HG03575 (cell line): ENCODE measurements around the gene LMX1A.
A peak's percentile ranks its signal among the peaks of the same experiment; 100 is the strongest.

Source experiments
- ATAC-seq: cut with Tn5 transposase; IDR thresholded peaks from one replicate; pipeline ENCODE4 v1.9.1; 2021; ENCODE audit not compliant: unreplicated experiment, insufficient number of reproducible peaks, low FRiP score; ENCODE audit errors: extremely low read depth

LMX1A gene

DNA sequence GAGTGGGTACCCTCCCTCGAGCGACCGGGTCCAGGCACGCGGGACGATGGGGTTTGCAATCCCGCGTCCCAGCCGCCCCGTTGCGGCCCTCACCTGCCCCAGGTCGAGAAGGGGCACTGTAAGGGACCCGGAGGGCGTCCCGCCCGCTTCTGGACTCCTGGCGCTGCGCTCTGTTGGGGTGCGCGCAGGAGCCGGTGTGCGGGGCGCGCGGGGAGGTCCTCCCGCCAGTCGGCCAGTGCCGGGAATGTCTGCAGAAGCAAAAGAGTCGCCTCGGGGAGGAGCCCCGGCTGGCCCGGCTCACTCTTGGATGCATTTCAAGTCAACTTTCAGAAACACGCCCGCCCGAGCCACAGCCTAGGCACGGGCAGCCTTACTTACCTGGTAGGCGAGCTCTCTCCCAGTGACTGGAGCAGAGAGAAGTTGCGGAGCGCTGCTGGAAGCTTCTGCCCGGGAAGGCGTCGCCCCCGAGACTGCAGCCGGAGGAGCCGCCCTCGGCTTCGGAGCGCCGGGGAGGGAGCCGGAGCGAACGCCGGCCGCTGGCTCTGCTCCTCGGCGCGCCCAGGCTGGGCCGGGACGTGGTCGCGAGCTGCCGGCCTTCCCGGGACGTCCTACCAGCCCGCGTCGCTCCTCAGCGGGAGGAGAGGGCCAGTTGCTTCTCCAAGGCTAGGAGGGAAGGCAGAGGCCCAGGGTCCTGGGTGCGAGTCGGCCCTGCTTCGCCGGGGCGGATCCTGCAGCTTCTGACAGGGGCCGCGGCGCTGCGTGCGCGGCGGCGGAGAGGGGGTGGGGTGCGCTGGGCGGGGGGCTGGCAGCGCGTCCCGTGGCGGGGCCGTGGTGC, at the start of gene LMX1A:
TSS of gene LMX1A (minus strand) at position 739 of the 835 bp plus-strand sequence. CDS start 1,156 bp downstream, outside the sequence.
- ATAC-seq: no peak

DNA sequence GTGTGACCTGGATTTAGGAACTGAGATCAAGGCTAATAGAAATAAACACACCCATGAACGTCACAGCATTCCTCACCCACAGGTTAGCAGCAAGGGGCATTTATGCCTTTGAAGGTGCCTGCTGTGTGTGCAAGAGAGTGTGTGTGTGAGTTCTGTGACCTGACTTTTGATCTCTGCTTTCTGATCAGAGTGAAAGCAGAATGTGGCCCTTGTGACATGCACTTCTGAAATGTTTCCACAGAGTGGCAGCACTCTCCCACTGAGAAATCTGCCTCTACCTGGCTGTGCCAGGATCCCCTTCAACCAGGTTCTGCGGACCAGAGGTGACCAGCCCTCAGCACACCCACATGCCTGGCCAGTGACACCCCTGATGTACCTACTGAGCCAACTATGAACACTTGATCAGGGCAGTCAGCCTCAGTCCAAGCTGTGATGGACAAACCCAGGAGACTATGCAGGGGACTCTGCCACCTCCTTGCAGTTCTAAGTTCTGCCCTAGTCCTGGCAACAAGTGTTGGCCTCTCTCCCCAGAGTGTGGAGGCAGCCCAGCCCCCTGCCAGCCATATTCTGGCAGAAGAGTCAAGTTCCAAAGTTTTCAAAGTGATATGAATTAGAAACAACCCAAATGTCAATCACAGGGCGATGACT, 47.4 kb upstream of the LMX1A start:
- ATAC-seq: no peak

DNA sequence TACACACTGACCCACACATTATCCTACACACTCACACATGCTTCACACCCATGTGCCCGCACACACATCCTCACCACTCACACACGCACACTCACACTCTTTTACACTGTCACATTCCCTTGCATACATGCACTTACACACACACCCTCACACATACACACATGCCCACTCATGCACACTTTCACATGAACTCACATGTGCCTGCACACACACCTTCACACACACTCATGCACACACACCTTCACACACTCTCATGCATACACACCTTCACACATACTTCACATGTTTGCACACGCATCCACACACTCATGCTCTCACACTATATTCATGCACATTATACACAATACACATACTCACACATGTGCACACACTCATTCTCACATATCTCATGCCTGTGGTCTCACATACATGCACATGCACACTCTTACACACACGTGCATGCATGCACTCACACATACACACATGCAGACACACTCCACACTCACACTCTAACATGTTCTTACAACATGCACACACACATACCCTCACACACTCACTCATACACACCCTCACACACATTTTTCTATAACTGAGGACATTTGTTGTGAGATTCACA, 46.1 kb upstream of the LMX1A start:
- no peak for ATAC-seq

DNA sequence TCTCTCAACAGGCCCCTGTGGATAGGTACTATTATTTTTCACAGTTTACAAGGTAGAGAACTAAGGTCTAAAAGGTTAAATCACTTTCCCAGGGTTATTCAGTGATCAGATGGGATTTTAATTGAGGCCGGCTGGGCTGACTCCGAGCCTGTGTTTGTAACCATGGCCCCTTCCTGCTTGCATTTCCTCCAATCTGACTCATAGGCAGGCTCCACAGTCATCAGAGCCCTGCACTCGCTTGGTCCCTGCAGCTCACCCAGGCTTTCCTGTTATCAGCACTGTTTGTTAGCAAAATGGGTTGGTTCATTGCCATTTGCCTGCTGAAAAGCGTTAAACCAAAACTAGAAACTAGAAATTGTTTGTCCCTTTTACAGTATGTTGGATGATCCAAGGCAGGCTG, 41.4 kb upstream of the LMX1A start:
- no peak for ATAC-seq

DNA sequence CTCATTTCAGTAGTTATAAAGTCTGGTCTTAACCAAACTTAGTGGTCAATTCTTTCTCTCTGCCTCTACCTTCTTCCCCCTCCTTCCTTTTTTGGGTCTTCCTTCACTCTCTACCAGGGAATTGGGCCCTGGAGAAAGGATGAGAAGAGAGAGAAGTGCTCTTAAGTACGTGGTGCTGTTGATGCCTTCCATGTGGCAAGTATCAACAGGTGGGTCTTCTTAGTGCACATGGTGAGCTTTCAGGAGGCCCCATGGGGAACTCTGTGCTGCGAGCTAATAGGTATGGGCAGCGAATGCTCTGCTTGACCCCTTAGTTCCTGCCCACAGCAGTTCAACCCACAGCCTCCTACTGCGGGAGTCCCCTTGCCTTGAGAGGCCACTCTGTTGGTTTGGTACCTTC, 39.4 kb upstream of the LMX1A start:
- no peak for ATAC-seq

DNA sequence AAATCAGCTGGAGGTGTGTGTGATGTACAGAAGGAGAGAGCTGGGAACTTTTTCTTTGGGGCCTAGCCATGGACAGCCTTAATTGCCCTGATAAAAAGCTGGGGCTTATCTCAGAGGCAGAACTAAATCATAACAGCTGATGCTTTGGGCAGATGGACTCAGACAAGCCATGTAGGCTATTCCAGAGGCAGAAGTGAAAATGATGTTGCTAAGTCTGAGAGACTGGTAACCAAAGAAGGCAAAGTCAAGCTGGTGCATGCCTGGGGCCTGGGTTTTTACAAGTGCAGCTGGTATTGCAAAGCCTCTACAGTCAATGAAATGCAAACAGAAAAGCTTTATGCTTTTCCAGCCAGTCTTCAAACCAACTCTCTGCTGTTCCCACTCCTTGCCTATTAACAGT, 39.0 kb upstream of the LMX1A start:
- no peak for ATAC-seq

DNA sequence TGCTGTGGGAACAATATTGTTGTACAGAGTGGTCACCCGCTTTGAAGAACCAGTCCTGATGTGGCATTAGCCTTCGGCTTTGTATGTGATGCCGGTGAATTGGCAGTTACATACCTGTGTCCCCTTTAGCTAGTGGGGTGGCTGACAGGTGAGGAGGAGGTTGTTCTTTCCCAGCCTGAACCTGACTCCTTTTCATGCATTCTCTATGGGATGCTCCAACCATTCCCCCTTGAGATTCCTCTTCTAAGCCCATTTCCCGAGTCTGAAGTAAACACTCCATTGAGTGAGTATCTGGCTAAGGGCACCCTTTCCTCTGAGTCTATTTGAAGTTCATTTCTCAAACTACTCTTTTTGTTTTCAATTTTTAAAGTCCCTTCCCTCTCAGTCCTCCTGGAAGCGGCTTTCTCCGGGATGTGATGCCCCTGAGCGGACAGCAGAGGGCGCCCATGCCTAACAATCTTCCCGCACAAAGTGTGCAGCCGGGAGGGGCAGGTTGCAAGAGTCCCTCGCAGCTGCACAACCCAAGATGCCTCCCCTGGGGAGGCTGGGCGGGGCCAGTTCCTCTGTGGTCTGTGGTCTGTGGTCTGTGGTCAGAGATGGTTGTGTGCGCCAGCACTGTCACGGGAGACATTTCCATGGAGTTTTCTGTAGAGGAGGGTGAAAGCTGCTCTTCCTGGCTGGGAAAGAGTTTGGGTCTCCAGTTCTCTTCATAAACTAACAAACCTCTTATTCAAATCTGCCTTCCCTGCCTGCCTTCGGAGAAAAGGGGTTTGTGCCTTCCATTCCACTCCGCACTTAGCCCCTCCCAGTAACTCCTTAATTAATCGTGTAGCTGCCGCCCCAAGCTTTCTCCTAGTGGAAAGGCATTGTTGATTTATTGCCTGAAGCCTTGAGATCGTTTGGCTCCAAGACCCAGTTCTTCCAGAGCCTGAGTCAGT, 36.4 kb upstream of the LMX1A start:
- peak; percentile 88 for ATAC-seq

DNA sequence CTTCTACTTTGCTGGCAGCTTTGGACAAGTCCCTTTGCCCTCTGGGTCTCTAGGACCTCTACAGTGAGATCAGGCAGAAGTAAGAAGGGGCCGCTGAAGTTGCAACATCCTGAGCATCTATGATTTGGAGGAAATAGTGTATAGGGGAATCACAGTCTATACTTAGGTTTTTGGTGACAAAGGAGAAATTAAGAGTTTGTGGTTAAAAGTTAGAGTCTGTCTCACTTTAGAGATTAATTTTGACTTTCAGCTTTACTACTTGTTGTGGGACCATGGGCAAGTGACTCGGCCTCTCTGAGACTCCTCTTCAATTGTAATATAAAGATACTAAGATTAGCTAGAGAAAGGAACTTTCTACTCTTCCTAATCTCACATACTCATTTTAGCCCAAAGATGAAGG, 33.1 kb upstream of the LMX1A start:
- ATAC-seq: no peak

DNA sequence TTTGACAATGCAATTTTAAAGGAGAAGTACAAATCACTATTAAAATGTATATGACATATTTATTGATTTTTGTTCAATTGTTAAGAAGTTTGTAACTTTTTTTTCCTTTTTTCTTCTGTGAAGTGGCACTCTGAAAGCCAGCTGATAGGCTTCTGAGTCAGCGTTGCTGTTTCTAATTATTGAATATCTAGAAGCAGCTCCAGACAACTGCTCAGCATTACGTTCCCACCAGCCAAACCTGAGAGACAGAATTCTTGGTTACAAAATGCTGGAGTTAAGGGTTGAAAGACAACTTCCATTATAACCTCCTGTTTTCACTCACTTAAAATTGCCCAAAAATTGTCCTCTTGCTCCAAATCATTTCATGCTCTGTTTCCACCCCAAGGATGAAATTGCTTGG, 31.4 kb upstream of the LMX1A start:
- no peak for ATAC-seq

DNA sequence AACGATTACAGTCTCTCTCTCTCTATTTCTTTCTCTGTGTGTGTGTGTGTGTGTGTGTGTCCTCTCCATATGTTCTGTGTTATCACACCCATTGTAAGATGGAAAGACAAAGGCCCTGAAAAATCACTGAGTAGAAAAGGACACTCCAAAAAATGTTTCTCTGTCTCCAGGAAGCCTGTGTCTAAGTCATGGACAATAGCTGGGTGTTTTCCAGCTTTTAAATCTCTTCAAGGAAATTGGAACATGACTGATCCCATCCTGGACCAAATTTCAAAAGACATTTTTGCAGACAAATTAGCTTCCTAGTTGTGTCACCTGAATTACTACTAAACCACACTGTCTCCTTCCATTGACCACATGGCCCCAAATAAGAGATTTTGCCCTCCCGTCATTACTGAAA, 31.0 kb upstream of the LMX1A start:
- no peak for ATAC-seq

DNA sequence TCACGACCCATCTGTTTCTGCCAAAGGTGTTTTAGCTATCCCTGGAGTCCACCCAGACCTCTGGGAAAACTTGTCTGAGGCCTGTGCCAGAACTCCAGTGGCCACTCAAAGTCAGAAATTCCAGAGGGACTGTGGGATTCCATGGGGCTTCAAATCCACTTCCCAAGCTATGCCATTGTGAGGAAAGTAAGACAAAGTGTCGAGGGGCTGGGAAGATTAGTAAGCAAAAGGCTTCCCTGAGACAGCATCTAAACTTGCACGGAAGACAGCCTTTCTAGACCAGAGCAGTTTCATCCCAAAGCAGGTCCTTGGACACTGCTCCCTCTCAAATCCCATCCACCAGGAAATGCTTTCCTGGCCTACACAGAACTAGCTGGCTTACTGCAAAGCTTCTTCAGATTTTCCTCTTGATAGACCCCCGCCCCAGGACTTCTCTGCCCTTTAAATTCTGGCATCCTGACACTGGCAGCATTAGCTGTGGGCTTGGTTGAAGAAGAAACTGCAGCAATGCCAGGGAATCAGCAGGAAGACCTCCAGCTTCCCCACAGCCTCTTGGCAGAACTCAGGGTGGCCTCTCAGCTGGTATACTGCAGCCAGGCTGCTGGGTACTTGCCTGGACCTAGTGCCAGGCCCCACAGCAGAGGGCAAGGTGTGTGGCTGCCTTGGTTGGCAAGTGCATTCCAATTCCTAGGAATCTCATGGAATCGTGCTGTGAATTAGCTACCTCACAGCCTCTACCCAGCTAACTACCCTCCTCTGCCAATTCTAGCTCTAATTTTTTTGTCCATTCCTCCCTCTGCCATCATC, 27.3 kb upstream of the LMX1A start:
- no peak for ATAC-seq

DNA sequence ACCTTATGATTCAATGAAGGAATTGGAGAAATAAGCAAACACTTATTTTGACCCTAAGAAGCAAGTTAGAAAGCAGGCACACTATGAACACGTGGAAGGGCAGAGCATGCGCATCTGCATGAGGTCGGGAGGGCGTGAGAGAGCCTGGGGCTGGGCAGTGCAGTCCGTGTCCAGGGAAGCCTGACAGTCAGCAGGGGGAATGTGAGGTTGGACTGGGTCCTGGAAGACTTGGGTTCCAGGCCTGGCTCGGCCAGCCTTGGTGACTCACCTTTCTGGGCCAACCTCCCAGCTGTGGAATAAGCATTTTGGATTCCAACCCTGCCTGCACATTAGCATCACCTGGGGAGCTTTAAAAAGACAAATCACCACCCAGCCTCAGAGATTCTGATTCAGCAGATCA, 26.6 kb upstream of the LMX1A start:
- no peak for ATAC-seq

DNA sequence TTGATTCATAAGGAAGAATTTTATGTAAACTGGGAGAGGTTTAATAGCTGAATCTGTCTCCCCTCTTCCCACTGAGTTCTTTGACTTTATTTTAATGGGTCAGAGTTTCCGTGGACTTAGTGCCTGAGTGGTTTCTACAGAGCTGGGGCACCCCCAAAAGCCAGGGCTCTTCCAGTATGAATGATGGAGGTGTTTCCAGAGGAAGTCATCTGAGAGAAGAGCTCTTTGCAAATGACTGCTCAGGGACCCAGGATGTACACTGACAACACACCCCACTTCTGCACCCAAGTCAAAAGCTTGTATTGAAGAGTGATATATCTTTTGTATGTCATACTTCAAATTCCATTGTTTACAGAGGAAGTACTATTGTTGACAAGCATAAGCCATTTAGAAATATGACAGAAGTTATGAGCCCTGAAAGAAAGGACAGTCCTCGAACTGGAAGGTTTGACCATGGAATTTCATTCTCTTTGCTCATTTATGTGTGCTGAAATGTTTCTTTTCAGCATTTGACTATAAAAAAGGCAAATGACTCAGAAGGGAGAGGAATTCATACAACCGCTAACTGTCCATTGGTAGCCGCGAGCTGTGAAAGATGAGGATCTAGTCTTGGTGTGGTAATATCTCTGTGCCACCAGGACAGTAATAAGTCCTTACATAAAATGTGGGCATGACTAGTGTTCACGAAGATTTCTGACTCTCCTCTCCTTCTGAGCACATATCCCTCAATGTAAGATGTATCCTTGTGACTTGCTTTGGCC, 25.4 kb upstream of the LMX1A start:
- no peak for ATAC-seq

DNA sequence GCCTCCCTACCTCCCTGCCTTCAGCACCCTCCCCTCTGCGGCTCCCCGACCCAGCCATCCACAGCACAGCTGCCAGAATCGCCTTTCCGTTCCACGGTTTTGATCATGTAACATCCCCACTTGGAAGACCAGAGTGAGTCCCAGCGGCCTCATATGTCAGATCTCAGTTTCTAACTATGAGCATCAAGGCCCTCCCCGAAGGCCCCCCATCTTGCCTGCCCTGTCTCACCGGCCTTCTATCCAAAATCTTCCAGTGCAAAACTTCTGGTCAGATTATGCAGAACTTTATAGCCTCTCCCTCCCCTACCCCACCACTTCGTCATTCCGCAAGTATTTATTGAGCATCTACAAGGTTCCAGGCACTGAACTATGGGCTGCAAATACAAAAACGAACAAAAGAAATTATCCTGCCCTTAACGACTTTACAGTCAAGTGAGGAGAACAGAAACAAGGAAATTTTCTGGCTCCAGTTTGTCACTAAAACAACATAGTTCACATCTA, 20.3 kb upstream of the LMX1A start:
- no peak for ATAC-seq

DNA sequence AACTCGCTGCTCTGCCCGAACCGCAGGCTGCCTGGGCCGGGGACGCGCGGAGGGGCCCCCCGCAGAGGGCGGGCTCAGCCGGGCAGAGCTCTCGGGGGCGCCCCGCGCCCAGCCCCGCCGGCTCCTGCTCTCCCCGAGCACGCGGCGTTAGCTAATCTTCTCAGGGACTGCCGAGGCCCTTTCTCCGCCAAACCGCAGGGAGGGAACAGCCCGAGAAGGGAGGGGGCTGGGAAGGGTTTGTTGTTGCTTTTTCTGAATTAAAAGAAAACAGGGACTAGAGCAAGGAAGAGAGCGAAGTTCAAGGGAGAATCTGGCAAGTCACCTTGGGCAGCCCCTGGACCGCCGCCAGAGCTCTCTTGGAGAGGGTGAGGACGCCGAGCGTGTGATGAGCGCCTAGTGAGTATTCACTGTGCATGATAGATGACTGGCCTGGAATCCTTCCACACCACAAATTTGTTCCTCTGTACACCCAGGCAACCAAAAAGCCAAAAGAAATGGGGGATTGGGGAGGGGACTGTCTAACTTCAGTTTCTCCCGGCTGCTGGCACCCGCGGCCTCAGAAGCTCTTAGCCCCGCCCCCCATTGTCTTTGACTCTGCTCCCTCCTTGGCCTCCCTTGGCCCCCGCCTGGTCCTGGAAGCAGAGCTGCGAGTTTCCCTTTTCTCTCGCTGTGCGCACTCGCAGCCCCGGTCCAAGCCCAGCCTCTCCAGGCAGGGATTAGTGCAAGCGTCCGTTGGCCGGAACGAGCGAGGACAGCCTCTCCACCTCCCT, 19.7 kb upstream of the LMX1A start:
- ATAC-seq: no peak

DNA sequence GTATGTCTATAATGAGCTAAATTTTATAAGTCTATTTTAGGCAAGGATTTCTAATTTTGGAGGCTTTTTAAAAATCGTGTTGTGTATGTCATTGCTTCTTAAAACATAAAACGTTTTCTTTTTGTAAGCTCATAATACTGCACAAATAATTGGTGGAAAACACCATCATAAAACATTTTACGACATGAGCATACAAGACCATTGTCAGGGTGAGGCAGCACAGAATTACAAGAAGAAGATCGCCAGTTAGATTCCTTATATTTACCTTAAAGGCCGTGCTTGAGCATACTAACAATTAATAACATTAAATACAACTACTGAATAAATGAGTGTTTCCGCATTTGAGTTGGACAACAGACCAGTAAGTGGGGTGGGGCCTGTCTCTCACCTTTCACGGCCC, 19.1 kb upstream of the LMX1A start:
- ATAC-seq: no peak
